Loucy (cell line): ENCODE measurements around the gene MISFA.

Experiments
- H2AFZ ChIP-seq: fragments of 200-600 bp; sonication (generic); 2 replicates; pipeline ENCODE4 v1.6.0; 2016; ENCODE audit warnings: antibody characterized with exemption, mild to moderate bottlenecking, low read length, moderate library complexity
- H3F3A ChIP-seq: fragments of 200-600 bp; 2 replicates; pipeline ENCODE4 v1.6.0; 2016; ENCODE audit warnings: antibody characterized with exemption, low read depth, mild to moderate bottlenecking
- H3K27me3 ChIP-seq: fragments of 200-600 bp; sonication (generic); 2 replicates; pipeline ENCODE4 v1.6.1; 2014; ENCODE audit warnings: low read length, mild to moderate bottlenecking; ENCODE audit not compliant: insufficient read depth, poor library complexity, severe bottlenecking
- H3K36me3 ChIP-seq: fragments of 200-600 bp; sonication (generic); 2 replicates; pipeline ENCODE4 v1.6.1; 2016; ENCODE audit warnings: low read length; ENCODE audit not compliant: insufficient read depth
- H3K4me1 ChIP-seq: fragments of 200-600 bp; sonication (generic); 2 replicates; pipeline ENCODE4 v1.5.1; 2014; ENCODE audit warnings: low read length, mild to moderate bottlenecking; ENCODE audit not compliant: insufficient read depth, poor library complexity, severe bottlenecking
- H3K4me2 ChIP-seq: fragments of 200-600 bp; sonication (generic); 2 replicates; pipeline ENCODE4 v1.6.0; 2014; ENCODE audit warnings: antibody characterized with exemption, low read length, low read depth, mild to moderate bottlenecking; ENCODE audit not compliant: poor library complexity, severe bottlenecking
- H3K4me3 ChIP-seq: fragments of 200-600 bp; sonication (generic); 2 replicates; pipeline ENCODE4 v1.5.1; 2014; ENCODE audit warnings: low read length, mild to moderate bottlenecking, mixed read lengths; ENCODE audit not compliant: poor library complexity, severe bottlenecking
- H3K79me2 ChIP-seq: fragments of 200-600 bp; sonication (generic); 2 replicates; pipeline ENCODE4 v1.6.1; 2014; ENCODE audit warnings: low read length; ENCODE audit not compliant: insufficient read depth
- H3K9ac ChIP-seq: fragments of 200-600 bp; sonication (generic); 2 replicates; pipeline ENCODE4 v1.6.0; 2014; ENCODE audit warnings: mild to moderate bottlenecking, low read depth, low read length, moderate library complexity; ENCODE audit not compliant: poor library complexity, severe bottlenecking
- H3K9me2 ChIP-seq: fragments of 200-600 bp; sonication (generic); replicated peaks from 2 replicates; pipeline ENCODE4 v1.6.1; 2016; ENCODE audit warnings: low read depth, low read length, mixed read lengths
- H3K9me3 ChIP-seq: fragments of 200-600 bp; sonication (generic); 2 replicates; pipeline ENCODE4 v1.6.1; 2014; ENCODE audit warnings: mild to moderate bottlenecking, antibody characterized with exemption, low read length, low read depth; ENCODE audit not compliant: insufficient read depth
- H4K20me1 ChIP-seq: fragments of 200-600 bp; sonication (generic); 2 replicates; pipeline ENCODE4 v1.6.0; 2014; ENCODE audit warnings: antibody characterized with exemption, low read length, mild to moderate bottlenecking; ENCODE audit not compliant: insufficient read depth, poor library complexity, severe bottlenecking
- CTCF ChIP-seq: fragments of 200-600 bp; sonication (generic); conservative IDR thresholded peaks from 2 replicates; pipeline ENCODE4 v1.5.1; 2014; ENCODE audit warnings: mild to moderate bottlenecking, antibody characterized with exemption, low read length
- EZH2phosphoT487 ChIP-seq: fragments of 200-600 bp; IDR thresholded peaks from 2 replicates; pipeline ENCODE4 v1.6.1; 2018; ENCODE audit warnings: antibody characterized with exemption, mild to moderate bottlenecking, moderate library complexity, borderline replicate concordance

MISFA gene

GRCh38 chr11:18594999-18595749 lies 4.4 kb upstream of the MISFA start:
- Histone ChIP-seq H3K79me2 (no peaks in the 10 kb centered on the region), H3K9ac (no peak overlapping the region), H3K4me3 (no peak overlapping the region), H3K4me1 (peaks cover 8% of the 10 kb centered on the region), H4K20me1 (no peaks in the 10 kb centered on the region), H3K4me2 (no peak overlapping the region), H3K27me3 (no peaks in the 10 kb centered on the region), H3K9me2 (no peaks in the 10 kb centered on the region), H3K36me3 (no peaks in the 10 kb centered on the region), H3F3A (0 out of 2 replicates have a peak, but pooled peaks cover 4% of the 10 kb centered on the region), H3K9me3 (no peaks in the 10 kb centered on the region), H2AFZ (no peak overlapping the region)
- no peak for TF ChIP-seq CTCF
- no peak for TF ChIP-seq EZH2phosphoT487

GRCh38 chr11:18600915-18601569 lies 1.5 kb downstream of the MISFA start:
- H3K36me3 ChIP-seq, result no peaks in the 10 kb centered on the region
- no peaks in the 10 kb centered on the region for H3K27me3 ChIP-seq
- TF ChIP-seq CTCF, result no peak
- no peak for TF ChIP-seq EZH2phosphoT487
- no peak overlapping the region for H3K4me2 ChIP-seq
- H3K9me3 ChIP-seq, result no peaks in the 10 kb centered on the region
- no peaks in the 10 kb centered on the region for H3K4me1 ChIP-seq
- no peak overlapping the region for H3K9ac ChIP-seq
- no peaks in the 10 kb centered on the region for H3K9me2 ChIP-seq
- no peak overlapping the region for H3K4me3 ChIP-seq
- no peak overlapping the region for H2AFZ ChIP-seq
- no peaks in the 10 kb centered on the region for H3F3A ChIP-seq
- no peaks in the 10 kb centered on the region for H4K20me1 ChIP-seq
- H3K79me2 ChIP-seq, result no peaks in the 10 kb centered on the region

DNA sequence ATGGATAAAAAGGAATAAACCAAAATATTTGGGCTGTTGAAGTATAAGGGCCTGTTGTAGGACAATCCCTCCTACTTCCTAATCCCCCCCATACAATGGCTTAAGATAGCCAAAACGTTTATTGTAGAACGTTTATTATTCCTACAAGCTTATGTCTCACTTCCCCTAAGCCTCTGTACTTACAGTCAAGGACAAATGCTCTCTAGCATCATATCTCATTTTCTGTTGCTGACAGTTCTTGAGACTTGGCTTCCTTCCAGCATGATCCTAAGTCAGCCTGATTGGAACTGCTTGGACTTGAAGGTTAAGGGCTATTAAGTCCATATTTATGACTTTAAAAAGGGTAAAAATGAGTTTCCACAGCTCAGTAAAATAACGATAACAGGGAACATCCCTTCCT lies 8.8 kb downstream of the MISFA start:
- Histone ChIP-seq H3F3A (no peaks in the 10 kb centered on the region), H3K4me3 (no peak overlapping the region), H3K9me2 (no peaks in the 10 kb centered on the region), H3K4me1 (no peaks in the 10 kb centered on the region), H3K36me3 (peaks cover 47% of the 10 kb centered on the region), H2AFZ (no peak overlapping the region), H3K4me2 (no peak overlapping the region), H3K9me3 (no peaks in the 10 kb centered on the region), H3K27me3 (no peaks in the 10 kb centered on the region), H3K9ac (no peak overlapping the region), H4K20me1 (no peaks in the 10 kb centered on the region), H3K79me2 (no peaks in the 10 kb centered on the region)
- TF ChIP-seq CTCF (no peak), EZH2phosphoT487 (no peak)
